Stimulated activated CD8-positive, alpha-beta memory T cell treated with anti-CD3 and anti-CD28 coated beads, Interleukin-2, amount 100 ng/mL, for 1 hour (primary cell): ENCODE results near the gene POU2F1.
"Not testable (repeated sequence)": the region's sequence is repeated elsewhere in the genome, so short reads cannot be mapped to it uniquely, and the experiment has no call there.

Source experiments
- DNase-seq, 2 donors: peaks; one replicate each; pipeline ENCODE4 v3.0.0-alpha.2; 2020; ENCODE audit warnings: low read depth in 2 of 2

Gene POU2F1

DNA sequence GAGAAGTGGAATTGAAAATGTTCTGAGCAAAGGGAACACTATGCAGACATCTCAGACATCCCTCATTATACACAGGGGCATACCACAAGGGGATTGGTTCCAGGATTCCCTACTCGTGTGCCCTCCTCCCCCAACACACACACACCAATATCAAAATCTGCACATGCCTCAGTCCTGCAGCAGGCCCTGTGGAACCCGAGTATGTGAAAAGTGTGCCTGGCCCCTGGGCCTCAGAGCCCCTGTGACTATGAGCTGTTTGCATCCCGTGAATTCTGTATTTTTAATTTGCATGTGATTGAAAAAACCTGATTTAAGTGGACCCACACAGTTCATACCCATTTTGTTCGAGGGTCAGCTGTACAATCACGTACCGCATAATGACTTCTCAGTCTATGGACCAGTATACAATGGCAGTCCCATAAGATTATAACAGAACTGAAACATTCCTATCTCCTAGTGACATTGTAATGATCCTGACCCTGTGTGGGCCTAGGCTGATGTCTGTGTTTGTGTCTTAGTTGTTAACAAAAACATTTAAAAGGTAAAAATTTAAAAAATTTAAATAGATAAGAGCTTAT lies 11.3 kb downstream of the POU2F1 start:
- no peak for DNase-seq

DNA sequence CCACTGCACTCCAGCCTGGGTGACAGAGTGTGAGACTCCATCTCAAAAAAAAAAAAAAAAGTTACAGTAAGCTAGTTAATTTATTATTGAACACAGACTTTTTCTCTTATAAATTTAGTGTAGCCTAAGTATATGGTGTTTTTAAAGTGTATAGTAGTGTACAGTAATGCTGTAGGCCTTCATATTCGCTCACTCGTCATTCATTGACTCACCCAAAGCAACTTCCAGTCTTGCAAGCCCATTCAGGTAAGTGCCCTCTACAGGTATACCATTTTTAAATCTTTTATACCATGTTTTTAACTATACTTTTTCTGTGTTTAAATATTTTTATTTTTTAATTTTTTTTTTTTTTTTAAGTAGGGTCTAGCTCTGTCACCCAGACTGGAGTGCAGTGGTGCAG lies 12.1 kb downstream of the POU2F1 start:
- DNase-seq = no peak

DNA sequence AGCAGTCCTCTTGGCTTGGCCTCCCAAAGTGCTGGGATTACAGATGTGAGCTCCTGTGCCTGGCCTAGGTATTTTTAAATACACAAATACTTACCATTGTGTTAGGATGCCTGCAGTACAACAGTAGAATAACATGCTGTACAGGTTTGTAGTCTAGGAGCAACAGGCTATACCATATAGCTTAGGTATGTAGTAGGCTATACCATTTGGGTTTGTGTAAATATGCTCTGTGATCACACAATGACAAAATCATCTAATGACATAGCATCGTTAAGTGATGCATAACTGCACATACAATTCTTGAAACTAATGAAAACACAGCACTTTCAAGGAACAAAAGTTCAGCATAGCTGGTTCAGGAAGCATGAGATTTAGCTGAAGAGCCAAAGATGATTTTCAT lies 12.7 kb downstream of the POU2F1 start:
- DNase-seq = no peak

DNA sequence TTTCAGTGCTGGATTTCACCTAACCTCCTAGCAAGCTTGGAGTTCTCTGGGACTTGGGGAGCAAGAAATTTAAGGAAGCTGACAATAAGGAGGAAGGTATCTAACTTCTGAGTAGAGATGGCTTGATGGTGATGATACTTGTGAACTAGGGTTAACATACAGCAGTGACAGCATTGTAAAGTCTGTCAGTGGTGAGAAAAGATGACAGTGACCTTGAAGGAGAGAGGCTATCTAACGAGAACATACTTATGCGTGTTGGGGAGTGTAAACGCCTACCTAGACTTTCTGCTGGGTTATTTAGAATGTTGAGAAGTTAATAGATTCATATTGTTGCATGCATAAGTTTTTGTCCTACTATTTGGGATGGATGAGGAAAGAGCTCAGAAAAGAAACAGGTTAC lies 16.3 kb downstream of the POU2F1 start:
- no peak for DNase-seq

DNA sequence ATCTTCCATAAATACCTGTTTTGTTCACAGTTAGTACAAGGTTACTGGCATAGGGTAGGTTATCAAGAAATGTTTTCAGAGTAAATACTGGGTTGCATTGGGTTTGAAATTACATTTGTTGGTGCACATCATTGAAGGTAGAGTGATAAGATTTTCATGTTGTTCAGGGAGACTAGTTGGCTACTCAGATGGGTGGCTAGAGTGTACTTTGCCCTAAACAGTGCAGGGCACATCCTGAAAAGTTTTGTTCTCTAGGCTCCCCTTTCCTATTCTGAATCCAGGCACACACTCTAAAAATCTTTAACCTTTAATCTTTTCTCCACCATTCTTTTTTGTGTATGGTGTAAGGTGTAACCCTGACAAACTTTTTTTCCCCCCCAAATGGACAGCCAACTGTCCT lies 18.0 kb downstream of the POU2F1 start:
- no peak for DNase-seq

DNA sequence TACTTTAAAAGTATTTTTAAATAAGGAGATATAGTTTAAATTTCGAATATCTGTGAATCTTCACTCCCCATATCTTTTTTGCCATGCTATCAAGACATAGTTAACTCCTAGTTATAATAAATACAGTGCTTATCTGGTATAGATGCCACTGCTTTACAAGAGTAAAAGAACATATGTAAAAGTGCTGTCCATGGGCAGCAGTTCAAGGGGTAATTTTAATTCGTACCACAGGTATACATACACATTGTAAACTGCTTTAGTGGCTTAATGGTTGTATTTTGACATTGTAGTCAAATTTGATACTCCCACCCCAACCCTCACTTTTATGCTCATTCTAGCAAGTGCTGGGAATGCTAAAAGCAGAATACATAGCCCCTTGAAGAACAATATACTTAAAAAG lies 18.6 kb downstream of the POU2F1 start:
- no peak for DNase-seq

DNA sequence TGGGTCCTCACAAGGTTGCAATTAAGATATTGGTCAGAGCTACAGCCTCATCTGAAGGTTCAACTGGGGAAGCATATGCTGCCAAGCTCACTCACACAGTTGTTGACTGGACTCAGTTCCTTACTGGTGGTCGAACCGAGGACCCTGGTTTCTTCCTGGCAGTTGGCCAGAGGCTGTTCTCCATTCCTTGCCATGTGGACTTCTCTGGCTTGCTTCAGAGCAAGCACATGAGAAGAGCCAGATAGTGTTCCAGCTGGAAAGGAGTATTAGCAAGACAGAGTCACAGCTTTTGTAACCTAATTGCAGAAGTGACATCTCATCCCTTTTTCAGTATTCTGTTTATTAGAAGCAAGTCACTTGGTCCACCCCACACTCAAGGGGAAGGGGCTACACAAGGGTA lies 23.6 kb downstream of the POU2F1 start:
- no peak for DNase-seq

DNA sequence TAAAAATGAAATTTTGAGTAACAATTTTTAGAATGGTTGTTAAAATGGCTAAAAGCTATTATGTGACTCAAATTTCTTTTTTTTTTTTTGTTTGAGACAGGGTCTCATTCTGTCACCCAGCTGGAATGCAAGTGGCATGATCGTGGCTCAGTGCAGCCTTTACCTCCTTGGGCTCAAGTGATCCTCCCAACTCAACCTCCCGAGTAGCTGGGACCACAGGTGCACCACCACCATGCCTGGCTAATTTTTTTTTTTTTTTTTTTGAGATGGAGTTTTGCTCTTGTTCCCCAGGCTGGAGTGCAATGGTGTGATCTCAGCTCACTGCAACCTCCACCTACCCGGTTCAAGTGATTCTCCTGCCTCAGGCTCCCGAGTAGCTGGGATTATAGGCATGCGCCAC lies 24.5 kb downstream of the POU2F1 start:
- not testable (repeated sequence) for DNase-seq

DNA sequence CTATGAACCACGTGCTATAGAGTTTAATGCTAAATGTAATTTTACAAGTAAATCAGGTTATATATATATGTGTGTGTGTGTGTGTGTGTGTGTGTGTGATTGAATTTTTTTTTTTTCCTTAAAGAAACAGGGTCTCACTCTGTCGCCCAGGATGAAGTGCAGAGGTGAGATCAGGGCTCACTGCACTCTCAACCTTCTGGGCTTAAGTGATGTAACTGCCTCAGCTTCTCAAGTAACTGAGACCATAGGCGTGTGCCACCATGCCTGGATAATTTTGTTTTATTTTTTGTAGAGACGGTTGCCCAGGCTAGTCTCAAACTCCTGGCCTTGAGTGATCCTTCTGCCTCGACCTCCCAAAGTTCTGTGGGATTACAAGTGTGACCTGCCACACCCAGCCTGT lies 26.3 kb downstream of the POU2F1 start:
- DNase-seq = no peak

DNA sequence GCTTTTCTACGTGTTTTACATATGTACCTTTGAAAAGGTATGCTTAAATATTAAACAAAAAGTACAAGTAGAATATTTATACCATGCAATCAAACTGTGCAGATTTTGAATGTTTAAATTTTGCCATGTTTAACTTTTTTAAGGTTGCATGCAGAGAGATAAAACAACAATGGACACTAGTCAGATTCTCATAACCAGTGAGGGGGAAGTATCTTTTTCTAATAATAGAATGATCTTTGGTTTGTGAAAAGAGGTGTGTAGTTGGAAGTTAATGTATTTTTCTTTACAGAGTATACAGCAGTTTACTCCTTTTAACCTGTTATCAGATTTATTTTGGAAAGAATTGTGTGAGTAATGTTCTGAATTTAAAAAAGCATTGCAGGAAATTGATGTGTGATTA lies 27.1 kb downstream of the POU2F1 start:
- no peak for DNase-seq

DNA sequence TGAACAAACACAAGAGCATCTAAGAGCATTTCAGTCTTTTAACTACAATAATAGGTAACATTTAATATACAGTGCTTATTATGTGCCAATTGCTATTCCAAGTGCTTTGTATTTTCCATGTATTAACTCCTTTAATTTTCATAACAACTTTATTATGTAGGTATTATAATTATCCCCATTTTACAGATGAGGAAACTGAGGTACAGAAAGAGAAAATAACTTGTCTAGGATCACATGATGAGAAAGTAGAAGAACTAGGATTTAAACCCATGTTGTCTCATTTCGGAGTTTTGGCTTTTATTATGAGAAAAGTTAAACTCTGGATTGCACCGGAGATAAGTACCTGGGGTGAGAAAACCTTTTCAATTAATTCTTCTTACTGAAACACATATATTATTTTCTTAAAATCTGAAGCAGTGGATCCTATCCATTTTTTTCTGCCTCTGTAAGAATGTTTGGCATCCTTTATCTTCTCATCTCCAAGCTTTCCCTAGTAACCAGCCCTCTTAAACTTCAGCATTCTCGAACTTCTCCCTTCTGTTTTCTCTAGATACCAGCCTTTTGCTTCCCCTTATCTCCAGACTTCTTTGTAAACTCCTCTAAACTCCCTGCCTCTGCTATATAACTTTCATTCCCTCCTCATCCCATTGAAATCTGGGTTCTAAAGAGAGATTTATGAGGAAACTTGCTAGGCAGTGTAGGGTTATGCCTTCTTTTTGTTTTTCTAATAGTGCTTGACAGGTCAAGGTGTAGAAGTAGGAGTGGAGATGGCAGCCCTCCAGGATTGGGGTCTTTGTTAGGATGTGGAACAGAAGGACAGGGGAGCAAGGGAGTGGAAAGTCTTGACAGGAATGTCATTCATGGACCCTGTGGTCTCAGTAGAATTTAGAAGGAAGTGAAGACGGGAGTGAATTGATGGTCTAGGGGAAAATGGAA lies 28.3 kb downstream of the POU2F1 start:
- DNase-seq = no peak

DNA sequence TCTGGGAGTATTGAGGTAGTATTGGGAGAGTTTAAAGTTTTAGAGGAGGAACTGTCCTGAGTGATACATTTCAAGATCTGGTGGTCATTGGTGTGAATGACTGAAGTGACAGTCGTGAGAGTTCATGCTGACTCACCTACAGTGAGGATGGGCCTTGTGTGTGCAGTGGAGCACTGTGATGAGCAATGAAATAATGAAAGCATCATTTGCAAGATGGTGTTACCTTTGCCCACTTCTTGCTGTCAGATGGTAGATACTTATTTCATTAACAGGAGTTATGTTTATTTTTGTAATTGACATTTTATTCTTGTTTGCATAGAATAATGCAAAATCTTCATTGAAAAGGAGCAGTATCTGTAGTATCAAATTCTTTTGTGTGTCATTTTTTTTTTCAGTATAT lies 29.0 kb downstream of the POU2F1 start:
- DNase-seq = no peak

DNA sequence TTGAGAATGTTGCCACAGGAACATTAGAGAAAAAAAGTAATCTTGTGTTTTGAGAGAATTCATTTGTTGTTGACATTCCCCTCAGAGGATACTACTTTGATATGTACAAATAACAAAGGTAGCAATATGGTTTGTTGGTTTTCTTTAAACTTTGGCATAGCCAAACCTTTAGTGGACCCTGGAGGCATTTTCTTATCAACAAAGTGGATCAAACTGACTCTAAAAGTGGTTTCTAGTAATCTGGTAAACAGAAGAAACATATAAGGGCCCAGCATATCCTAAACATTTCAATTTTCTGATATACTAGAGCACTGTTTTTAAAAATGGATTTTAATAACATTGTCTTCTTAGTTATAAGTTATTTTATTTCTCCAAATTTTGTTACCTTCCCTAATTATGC lies 29.8 kb downstream of the POU2F1 start:
- no peak for DNase-seq

DNA sequence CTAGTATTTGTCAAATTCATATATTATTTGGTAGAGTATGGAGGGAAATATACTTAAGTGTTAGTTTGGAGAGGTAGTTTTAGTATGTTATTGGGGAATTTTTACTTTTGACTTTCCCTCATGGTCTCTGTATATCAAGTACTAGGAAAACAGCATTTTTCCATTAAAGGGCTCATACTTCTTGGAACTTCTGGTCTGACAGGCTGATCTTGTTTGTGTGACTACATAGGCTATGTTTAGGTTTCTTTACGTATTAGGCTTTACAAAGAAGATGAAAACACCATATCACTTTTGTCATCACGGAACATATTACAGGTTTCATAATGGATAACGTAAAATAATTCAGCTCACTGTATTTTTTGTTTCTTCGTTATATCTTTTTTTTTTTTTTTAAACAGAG lies 30.8 kb downstream of the POU2F1 start:
- no peak for DNase-seq

DNA sequence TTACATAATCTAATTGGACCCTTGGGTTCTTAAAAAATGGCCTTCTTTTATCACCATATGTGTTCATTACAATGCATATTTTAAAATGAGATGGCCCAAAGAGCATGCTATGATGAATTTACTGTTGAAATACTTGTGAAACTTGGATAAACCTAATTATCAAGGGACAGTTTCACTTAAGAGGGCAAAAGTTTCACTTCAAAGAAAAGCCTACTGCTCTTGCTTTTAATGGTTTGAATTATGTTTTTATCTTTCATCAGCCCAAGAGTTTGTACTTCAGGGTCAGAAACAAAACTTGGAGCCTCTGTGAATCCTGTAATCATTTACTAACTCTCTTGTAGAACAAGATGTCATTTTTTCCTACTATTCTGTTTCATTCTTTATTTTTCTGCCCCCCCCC lies 32.3 kb downstream of the POU2F1 start:
- no peak for DNase-seq

DNA sequence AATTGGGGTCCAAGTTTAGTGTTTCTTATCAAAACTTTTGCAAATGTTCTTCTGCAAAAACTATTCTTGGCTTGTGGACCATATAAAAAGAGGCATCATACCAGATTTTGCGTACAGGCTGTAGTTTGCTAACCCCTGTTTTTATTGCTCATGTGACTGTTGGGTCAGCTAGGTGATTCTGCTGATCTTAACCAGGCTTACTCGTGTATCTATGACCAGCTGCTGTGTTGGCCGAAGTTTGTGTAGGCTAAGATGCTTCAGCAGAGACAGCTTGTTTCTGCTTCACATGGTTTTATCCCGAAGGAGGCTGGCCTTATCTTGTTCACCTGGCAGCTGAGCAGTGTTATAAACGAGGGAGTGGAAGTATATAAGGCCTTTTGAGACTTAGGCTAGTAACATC lies 38.2 kb downstream of the POU2F1 start:
- no peak for DNase-seq

DNA sequence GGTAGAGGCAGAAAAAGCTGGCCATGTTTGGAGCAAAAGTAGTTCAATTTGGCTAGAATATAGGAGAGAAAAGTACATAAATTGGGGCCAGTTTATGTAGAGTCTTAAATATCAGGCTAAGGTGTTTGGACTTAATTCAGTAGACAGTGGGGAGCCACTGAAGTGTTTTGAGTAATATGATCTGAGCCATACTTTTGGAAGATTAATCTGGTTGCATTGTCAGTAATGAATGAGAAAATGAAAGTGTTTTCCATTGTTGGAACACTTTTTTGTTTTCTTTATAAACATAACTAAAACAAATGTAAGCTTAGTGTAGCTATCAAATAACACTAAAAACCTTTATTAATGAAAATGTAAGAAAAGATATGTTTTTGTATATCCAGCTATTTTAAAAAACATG lies 42.1 kb downstream of the POU2F1 start:
- no peak for DNase-seq

DNA sequence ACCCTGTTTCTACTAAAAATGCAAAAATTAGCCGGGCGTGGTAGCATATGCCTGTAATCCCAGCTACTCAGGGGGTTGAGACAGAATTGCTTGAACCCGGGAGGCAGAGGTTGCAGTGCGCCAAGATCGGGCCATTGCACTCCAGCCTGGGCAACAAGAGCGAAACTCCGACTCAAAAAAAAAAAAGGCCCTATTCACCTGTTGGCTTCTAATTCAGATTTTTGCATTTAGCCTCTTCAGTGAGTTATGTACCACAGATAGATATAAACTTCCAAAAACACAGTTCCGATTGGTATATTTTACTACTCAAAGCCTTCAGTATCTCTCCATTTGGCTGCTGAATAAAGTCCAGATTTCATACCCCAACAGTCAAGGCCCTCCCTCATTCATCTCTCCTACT lies 42.7 kb downstream of the POU2F1 start:
- DNase-seq = no peak

DNA sequence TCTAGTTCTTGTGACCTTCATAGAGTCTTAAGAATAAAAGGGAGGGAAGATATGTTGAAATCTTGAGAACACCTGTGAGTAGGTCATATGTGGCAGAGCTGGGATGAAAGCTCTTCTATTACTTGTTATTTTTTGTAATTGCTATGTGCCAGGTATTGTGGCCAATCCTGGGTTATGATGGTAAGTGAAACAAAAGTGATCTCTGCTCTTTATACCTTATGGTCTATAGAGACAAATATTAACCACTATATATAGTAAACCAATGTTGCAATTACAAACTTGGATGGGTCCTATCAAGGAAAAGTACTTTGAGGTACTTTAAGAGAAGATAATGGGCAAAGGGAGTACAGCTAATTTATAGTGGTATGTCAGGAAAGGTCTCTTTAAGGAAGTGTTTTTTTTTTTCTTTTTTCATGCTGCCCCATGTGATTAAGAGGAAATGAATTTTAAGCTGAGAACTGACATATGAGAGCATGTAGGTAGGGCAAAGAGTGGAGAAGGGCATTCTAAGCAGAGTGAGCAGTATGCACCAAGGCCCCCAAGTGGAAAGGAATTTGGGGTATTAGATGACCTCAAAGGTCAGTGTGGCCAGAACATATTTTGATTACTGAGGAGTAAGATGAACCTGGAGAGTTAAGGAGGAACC lies 43.3 kb downstream of the POU2F1 start:
- DNase-seq = no peak

DNA sequence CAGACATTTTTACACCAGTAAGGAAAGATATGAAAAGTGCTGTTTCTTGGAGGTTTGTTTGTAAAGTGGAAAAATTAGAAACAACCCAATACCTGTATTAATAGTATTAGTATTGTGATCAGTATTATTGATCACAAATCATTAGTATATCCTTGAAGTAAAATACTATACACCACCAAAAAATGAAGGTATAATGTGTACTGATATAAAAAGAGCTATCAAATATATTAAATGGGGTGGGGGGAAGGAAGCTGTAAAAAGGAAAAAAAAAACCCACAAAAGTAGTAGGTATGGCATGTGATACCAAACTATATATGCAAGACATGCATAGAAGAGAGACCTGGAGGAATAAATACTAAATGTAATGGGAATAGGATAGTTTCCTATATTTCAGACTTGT lies 46.3 kb downstream of the POU2F1 start:
- DNase-seq = no peak

DNA sequence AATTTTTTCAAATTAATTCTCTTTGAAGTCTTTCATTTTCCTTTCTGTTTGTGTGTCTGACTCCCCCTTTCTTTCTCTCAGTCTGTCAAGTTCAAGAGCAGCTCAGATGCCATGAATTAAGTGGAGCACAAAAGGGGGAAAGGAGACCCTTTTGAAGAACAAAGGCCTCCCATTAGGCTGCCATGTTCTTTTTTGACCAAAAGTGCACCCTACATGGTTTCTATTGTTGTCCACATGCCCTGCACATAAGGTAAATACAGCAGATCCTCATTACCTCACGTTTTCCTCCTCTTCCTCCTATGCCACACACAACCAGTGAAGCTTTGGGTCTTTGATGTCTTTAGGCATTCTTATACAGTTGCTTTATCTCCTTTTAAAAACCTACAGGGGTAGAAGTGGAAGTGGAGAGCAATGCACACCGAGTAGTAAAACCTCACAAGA lies 47.7 kb downstream of the POU2F1 start:
- DNase-seq = no peak

DNA sequence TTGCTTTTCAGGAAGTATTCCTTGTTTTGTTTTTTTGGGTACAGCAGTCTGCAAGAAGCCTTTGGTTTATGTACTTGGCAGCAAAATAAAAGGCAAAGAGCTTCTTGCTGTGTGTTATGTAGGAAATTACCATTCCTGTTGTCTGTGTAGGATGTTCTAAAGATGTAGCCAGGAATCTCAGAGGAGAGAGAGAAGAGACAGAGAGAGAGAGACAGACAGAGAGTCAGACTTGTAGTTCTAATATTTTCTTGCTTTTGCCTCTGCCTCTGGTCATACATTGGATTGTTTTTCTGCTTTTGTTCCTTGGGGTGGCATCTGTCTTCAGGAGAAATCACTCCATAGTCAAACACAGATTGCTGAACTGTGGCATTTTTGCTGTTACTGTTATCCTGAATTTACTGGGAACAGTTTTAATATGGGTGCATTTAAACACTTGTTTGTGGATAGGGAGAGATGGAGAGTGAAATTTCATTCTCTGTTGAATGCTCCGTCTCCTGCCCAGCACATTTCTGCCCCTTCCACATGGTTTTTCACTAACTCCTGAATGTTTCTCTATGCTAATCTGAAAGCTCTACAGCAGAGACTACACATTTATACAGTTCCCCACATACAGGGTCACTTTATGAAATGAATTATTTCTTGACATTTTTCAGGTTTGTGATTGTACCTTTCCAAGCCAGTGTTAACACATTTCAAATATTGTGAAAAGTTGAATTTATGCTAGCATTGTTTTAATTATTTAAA lies 49.8 kb downstream of the POU2F1 start:
- DNase-seq = no peak
